Testis (tissue), 2 donors: ENCODE data around the gene AXDND1.

Source experiments
- POLR2A ChIP-seq: fragments of 450-650 bp; IDR thresholded peaks from one replicate; pipeline ENCODE4 v1.6.1; 2017; ENCODE audit warnings: antibody characterized with exemption, mild to moderate bottlenecking, moderate library complexity
- TF ChIP-seq, protein P1 (sequence below), 3 experiments: fragments of 450-650 bp in 2 of 3; fragments of 200-600 bp in 1 of 3; sonication (generic) in 1 of 3; IDR thresholded peaks; one replicate each; pipeline ENCODE4 v1.5.1; 2016 to 2019; ENCODE audit warnings: antibody characterized with exemption in 3 of 3, mild to moderate bottlenecking in 2 of 3, moderate library complexity in 1 of 3

DNA sequence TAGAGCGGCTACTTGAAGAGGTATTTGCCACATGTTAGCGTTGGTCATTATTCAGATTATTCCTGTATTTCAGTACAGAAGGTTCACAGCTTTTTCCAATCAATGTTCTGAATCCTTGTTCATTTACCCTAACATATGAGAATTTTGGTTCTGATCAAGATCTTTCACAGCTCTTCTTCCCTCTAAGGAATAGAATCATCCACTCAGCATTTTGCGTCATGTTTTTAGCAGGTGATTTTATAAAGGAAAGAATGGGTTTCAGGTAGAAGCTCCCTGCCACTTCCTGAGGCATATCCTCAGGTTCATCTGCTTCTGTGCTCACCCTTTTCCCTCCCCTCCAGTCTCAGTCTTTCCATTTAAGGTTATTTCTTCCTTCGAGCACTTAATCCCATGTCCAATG, 143.6 kb downstream of the AXDND1 start:
- TF ChIP-seq, protein P1, sequence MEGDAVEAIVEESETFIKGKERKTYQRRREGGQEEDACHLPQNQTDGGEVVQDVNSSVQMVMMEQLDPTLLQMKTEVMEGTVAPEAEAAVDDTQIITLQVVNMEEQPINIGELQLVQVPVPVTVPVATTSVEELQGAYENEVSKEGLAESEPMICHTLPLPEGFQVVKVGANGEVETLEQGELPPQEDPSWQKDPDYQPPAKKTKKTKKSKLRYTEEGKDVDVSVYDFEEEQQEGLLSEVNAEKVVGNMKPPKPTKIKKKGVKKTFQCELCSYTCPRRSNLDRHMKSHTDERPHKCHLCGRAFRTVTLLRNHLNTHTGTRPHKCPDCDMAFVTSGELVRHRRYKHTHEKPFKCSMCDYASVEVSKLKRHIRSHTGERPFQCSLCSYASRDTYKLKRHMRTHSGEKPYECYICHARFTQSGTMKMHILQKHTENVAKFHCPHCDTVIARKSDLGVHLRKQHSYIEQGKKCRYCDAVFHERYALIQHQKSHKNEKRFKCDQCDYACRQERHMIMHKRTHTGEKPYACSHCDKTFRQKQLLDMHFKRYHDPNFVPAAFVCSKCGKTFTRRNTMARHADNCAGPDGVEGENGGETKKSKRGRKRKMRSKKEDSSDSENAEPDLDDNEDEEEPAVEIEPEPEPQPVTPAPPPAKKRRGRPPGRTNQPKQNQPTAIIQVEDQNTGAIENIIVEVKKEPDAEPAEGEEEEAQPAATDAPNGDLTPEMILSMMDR (IDR thresholded peaks at IDR 0.05) = no peak
- TF ChIP-seq POLR2A = no peak
